ENCODE results near the gene ARF6.
"Not testable (repeated sequence)": the region's sequence is repeated elsewhere in the genome, so short reads cannot be mapped to it uniquely, and the experiment has no call there.

ARF6 gene

DNA sequence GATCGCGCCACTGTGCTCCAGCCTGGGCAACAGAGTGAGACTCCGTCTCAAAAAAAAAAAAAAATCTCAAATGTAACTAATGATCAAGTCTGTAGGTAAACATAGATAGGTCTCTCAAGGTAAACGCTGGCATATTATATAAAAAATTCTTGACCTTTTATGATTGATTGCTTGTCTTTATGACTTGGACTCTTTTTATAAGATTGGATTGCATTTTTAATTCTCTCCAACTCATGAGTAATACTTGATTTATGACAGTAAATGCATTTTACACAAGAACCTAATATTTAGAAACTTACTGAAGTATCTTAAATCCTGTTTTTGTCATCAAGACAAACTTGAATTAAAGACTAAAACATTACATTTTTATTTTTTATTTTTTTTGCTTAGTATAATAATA is 16.1 kb downstream of the ARF6 start:
- no peak for DNase-seq

DNA sequence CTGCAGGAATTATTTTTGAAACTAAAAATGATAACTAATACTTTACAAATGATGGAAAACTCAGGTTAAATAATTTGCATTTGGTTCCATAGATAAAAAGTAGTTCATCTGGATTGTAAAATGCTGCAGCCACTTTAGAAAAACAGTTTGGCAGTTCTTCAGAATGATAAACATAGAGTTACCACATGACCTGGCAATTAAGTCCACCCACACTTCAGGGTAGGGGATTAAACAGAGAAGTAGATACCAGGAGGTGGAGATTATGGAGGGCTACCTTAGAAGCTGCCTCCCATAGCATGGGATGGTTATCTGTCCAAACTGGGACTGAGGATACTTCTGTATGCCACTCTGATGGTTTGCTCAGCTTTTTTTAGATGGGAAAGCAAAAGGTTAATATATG is 22.2 kb downstream of the ARF6 start:
- no peak for DNase-seq

DNA sequence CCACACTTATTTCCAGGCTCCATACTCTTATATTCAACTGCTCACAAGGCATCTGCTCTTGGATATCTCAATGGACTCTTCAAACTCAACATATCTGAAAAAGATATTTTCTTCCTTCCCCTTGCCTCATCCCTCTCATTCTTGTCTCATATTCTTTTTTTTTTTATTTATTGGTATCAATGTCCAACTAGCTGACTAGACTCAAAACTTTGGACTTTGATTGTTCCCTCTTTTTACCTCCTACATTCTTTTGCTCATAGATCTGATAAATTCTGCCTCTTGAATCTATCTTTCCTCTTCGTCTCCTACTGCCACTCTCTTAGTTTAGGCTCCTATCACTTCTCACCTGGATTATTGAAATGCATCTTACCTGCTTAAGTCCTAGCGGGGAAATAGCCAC is 25.8 kb downstream of the ARF6 start:
- DNase-seq = no peak

DNA sequence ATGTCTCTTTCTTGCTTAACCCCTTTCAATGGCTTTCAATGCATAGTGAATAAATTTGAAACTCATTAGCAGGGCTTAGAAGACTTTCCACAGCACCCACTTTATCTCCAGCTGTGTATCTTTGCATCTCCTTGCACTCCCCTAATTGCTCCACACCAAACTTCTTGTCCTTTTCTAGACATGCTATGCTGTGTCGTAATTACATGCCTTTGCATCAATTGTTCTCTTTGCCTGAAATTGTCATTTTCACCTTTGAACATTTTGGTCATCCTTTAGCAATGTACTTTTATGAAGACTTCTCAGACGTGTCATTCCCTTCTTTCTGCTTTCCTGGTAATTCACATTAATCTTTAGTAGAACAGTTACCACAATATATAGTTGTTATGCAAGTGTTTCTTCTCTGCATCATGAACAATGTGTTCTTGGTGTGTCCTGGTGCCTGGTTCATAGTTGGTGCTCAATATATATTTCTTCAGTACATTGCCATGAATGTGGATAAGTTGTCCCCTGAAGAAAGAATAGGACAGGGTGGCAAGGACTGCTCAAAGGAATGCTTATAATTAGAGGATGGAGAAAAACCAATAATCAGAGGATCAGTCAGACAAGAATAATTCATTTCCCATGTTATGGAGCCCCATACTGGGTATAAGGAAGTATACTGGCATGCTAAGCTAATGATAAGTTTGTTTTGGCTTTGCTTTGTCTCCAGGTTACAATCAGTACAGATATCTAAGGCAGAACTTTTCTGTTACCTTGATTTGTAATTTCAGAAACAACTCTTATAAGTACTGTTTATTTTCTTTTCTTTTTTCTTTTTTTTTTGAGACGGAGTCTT is 27.2 kb downstream of the ARF6 start:
- no peak for DNase-seq

DNA sequence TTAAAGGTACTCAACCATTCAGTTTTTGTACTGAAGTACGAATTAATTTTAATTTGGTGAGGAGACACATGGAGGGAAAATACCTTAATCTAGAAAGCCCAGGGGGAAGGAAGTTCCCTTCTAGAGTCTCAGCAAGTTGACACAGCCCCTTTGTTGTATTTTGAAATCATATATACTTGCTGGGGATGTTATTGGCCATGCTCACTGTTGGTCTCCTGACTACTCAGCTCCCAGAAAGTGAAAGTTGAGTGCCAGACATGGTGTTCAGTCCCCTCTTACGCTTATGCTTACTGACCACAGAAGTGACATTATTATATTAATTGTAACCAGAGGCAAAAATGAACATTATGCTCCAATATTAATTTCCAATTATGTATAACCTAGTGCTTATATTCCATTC is 28.1 kb downstream of the ARF6 start:
- no peak for DNase-seq

DNA sequence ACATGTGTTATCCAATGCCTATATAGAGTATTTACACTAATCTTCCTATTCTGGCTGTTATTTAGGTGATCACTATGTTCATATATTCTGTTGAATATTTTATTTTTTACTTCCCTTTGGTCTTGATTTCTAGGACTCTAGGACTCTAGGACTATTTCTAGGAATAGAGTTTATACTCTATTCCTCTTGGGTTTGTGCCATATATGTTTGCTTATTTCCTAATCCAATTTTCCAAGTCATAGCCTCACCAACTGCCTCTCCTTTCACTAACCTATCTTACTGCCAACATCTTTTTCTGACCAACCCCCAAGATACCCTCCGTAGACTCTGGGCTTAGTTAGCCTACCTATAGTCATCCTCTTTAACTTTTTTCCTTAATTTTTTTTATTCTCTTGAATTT is 28.5 kb downstream of the ARF6 start:
- DNase-seq = no peak

DNA sequence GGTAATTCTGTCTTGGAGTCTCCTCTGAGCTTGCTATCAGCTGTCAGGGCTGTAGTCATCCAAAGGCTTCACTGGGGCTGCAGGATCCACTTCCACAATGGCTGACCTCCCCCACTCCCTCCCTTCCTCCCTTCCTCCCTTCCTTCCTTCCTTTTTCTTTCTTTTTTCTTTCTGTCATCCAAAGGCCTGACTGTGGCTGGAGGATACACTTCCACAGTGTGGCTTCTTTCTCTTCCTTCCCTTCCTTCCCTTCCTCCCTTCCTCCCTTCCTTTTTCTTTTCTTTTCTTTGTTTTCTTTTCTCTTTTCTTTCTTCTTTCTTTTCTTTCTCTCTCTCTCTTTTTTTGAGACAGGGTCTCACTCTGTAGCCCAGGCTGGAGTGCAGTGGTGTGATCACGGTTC is 30.6 kb downstream of the ARF6 start:
- no peak for DNase-seq

DNA sequence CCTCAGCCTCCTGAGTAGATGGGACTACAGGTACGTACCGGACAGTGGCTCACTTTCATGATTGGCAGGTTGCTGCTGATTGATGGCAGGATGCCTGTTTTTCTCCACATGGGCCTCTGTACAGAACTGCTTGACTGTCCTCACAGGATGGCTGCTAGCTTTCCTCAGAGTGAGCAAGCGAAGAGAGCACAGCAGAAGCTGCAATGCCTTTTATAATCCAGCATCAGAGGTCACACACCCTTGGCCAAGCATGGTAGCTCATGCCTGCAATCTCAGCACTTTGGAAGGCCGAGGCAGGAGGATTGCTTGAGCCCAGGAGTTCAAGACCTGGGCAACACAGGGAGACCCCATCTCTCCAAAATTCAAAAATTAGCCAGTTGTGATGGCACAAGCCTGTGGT is 31.0 kb downstream of the ARF6 start:
- no peak for DNase-seq

DNA sequence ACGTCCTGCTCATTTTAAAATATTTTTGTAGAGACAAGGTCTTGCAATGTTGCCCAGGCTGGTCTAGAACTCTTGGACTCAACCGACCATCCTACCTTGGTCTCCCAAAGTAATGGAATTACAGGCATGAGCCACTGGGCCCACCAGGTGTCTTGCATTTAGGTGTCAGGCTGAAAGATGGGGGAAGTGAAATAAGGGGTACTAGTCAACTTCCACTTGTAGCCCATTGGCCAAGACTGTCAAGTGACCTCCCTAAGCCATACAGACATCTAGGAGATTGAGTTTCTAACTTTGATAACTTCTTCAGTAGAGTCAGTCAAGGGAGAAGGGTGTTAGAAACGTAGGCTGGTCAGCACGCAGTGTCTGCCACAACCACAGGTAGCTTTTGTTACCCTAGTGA is 32.0 kb downstream of the ARF6 start:
- DNase-seq = no peak

DNA sequence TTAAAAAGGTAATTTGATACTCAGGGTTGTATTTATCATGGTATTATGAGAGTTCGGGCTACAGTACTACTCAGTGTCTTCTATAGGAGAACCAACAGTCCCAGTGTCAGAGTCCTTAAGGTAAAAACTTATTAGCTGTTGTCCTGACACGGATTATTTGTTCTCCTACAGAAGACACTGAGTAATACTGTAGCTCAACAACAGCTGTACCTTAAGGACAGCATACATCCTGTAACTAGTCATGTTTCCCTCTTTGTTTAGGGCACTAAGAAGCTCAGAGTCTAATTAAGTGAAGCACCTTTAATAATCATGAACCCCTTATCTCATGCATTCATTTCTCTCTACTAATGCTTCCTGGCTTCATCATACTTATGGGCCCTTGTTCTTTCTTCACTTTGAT is 33.9 kb downstream of the ARF6 start:
- no peak for DNase-seq

DNA sequence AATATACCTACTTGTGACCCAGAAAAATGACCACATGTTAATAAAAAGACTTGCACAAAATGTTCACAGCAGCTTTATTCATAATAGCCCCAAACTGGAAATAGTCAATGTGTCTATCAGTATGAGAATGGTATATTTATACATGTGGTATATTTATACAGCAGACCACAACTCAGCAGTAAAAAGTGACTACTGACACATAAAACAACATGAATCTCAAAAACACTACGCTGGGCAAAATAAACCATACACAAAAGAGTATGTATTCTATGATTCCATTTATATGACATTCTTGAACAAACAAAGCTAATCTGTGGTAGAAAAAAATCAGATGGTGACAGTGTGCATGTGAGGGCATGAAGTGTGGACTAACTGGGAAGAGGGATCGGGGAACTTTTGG is 35.1 kb downstream of the ARF6 start:
- no peak for DNase-seq

DNA sequence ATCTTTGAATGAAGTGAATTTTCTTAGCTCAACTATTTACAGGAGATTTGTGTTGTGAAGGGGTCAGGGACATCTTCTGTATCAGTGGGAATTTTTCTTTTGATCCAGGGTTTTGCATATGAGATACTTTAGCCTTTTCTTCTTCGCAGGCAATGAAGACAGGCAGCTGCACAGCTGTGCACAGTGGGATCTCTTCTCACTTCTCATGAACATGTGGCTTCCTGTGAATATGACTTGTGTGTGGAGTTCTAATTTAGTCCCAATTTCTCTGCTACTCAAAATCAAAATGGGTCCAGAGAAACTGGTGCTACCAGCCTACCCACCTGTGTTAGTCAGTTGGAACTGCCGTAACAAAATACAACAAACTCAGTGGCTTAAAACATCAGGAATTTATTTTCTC is 37.8 kb downstream of the ARF6 start:
- no peak for DNase-seq

DNA sequence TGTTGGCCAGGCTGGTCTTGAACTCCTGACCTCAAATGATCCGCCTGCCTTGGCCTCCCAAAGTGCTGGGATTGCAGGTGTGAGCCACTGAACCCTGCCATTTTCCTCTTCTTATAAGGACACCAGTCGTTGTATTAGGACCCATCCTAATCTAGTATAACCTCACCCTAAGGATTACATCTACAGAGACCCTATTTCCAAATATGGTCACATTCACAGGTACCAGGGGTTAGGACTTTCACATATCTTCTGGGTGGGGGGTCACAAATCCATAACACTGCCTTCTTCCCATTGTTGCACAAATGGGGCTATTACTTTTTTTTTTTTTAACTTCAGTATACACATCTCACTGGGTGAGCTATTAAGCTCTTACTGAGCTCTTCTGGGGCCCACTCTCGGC is 38.6 kb downstream of the ARF6 start:
- DNase-seq = no peak

DNA sequence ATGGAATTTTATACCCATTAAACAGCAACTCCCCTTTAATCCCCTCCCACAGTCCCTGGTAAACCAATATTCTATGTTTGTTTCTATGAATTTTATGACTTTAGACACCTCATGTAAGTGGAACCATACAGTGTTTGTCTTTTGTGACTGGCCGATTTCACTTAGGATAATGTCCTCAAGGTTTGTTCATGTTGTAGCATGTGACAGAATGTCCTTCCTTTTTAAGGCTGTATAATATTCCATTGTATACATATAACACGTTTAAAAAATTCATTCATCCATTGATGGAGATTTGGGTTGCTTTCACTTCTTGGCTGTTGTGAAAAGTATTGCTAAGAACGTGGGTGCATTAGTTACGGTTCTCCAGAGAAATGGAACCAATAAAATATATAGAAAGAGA is 40.2 kb downstream of the ARF6 start:
- DNase-seq = no peak

DNA sequence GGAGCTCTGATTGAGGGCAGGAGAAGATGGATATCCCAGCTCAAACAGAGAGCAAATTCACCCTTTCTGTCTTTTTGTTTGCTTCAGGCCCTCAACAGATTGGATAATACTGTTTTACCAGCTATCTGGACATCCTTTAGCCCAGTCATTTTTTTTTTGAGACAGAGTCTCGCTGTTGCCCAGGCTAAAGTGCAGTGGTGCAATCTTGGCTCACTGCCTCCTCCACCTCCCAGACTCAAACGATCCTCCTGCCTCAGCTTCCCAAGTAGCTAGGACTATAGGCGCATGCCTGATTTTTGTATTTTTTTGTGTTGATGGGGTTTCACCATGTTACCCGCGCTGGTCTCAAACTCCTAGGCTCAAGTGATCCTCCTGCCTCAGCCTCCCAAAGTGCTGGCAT is 40.8 kb downstream of the ARF6 start:
- DNase-seq = no peak

DNA sequence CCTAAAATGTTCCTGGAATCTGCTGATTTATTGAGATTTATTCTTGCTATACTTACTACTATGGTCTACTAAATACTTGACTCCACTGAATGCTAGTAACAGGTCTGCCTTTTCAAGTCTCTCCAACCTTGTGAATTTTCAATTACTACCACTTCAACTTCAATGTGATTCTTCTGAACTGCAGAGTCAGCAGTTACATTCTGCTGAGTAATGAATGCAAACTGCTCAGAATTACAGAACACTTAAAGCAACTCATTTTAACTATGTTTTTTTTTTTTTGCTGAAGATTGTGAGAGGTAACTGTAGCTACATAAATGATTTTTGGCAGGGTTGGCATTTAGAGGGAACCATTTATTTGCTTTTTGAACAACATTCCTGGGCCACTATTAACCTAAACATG is 41.8 kb downstream of the ARF6 start:
- DNase-seq = no peak

DNA sequence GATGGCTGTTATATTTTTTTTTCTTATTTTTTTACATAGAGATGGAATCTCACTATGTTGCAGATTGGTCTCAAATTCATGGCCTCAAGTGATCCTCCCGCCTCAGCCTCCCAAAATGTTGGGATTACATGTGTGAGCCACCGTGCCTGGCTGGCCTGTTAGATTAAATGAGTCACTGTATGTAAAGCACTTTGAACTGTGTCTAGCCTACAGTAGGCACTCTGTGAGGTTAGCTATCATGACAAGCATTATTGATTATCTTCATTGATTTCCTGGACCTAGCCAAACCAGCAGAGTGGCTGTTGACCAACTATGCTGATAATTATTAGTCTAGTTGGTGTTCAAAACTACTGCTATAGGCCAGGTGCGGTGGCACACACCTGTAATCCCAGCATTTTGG is 42.6 kb downstream of the ARF6 start:
- no peak for DNase-seq

DNA sequence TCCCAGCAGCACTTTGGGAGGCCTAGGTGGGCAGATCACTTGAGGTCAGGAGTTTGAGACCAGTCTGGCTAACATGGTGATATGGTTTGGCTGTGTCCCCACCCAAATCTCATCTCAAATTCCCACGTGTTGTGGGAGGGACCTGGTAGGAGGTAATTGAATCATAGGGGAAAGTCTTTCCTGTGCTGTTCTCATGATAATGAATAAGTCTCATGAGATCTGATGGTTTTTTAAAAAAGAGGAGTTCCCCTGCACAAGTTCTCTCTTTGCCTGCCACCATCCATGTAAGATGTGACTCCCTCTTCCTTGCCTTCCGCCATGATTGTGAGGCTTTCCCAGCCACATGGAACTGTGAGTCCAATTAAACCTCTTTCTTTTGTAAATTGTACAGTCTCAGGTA is 43.4 kb downstream of the ARF6 start:
- not testable (repeated sequence) for DNase-seq

DNA sequence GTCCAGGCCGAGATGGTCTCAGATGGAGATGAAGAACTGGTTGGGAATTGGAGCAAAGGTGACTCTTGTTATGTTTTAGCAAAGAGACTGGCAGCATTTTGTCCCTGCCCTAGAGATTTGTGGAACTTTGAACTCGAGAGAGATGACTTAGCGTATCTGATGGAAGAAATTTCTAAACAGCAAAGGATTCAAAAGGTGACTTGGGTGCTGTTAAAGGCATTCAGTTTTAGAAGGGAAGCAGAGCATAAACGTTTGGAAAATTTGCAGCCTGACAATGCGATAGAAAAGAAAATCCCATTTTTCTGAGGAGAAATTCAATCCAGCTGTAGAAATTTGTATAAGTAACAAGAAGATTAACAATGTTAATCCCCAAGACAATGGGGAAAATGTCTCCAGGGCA is 44.0 kb downstream of the ARF6 start:
- DNase-seq = not testable (repeated sequence)

DNA sequence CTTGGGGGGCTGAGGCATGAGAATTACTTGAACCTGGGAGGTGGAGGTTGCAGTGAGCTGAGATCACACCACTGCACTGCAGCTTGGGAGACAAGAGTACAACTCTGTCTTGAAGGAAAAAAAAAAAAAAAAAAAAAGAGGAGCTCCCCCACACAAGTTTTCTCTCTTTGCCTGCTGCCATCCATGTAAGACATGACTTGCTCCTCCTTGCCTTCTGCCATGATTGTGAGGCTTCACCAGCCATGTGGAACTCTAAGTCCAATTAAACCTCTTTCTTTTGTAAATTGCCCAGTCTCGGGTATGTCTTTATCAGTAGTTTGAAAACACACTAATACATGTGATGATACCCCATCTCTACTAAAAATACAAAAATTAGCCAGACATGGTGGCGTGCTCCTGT is 46.3 kb downstream of the ARF6 start:
- DNase-seq = not testable (repeated sequence)

DNA sequence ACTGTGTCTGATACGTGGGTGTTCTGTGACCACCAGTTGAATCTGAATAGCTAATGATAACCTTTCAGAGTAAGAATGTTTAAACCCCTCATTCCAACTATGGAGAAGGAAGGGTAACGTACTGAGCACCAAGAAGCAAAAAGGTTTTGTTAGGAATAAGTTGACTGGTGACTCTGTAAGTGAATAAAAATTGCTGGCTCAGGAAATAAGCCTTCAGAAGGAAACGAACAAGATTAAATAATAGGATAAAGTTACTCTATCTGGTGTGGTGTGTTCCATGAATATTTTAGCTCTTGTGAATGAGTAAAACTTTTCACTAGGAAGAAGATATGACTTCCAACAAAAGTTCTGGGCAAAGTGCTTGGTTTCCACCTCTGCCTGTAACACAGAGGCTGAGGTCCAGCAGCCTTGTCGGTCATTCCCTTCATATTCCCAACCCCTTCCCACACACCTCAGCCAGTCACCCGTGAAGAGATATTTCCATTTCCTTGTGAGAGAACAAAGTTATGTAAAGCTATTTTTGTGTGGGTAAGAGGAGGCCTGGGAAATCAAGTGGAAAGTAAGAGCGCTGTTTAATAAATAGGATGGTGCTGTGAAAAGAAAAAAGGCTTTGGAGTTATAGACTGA is 47.1 kb downstream of the ARF6 start:
- no peak for DNase-seq

DNA sequence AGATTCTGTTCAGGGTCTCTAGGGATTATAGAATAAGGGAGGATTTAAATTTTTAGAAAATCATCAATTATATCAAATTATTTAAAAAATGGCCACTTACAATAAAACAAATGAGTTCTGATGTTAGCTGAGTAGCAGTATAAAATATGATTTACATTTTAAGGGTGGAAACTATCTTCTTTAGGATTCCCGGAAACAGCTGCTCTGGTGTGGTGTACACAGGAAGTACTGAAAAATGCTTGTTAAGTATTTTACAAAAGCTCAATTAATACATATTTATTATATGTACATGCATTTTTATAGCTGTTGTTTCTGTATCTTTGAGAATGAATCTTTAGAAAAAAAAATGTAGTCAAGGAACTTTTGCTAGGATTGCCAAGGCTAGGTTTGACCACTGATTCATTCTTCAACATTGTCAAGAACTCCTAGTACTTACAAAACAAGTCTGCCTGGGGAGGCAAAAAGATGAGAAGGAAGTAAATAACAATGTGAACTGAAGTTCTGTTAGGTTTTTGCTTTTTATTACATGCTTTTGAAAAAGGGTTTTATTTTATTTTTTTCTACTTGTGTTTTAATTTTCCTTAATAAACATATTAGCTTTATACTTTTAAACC is 48.0 kb downstream of the ARF6 start:
- DNase-seq = peak in 1 of 2 experiments; percentile 17

DNA sequence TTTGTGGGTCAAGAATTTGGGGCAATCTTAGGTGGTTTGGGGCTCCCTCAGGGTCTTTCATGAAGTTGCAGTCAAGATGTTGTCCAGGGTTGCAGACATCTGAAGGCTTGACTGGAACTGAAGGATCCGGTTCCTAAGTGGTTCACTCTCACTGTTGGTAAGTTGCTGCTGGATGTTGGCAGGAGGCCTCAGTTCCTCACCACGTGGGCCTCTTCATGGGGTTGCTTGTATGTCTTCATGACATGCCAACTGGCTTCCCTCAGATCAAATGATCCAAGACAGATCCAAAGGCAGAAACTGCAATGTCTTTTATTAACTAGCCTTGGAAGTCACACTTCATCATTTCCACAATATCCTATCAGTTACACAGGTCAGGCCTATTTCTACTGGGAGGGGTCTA is 49.2 kb downstream of the ARF6 start:
- no peak for DNase-seq

DNA sequence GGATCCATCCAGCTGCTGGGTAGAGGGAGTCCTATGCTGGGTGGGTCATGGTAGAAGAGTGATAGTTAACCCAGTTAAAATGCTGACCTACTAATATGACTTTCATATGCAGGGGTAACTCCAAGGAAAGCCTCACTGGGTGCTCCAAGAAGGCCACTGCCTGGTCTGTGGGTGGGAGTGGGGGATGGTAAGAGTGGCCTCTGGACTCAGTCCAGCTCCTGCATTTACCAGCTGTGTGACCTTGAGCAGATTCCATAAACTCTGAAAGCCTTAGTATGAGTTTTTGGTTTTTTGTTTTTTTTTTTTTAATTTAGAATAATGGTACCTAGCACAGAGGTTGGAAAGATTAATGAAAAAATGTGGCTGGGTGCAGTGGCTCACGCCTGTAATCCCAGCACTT is 51.6 kb downstream of the ARF6 start:
- DNase-seq = no peak
